ENCODE data around the gene BFSP2.

BFSP2 gene

DNA sequence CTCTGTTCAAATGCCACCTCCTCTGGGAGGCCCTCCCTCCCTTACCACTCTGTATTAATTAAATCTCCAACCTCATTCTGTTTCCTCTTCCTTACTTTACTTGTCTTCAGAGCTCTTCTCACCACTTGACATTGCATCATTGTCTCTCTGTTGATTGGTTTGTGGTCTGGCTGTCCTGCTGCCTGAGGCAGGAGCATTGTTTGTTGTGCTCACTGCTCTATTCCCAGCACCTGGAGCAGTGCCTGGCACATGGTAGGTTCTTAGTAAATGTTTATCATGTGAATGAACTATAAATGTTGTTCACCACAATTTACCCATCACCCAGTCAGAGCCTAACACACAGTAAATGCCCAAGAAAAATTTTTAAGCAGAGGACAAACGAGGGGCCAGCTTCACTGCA lies 6.7 kb upstream of the BFSP2 start:
- DNase-seq (ENCODE audit: extremely low read depth, low read depth), result no peak
- TF ChIP-seq, protein P1, sequence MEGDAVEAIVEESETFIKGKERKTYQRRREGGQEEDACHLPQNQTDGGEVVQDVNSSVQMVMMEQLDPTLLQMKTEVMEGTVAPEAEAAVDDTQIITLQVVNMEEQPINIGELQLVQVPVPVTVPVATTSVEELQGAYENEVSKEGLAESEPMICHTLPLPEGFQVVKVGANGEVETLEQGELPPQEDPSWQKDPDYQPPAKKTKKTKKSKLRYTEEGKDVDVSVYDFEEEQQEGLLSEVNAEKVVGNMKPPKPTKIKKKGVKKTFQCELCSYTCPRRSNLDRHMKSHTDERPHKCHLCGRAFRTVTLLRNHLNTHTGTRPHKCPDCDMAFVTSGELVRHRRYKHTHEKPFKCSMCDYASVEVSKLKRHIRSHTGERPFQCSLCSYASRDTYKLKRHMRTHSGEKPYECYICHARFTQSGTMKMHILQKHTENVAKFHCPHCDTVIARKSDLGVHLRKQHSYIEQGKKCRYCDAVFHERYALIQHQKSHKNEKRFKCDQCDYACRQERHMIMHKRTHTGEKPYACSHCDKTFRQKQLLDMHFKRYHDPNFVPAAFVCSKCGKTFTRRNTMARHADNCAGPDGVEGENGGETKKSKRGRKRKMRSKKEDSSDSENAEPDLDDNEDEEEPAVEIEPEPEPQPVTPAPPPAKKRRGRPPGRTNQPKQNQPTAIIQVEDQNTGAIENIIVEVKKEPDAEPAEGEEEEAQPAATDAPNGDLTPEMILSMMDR (IDR thresholded peaks at IDR 0.05; ENCODE audit: low read depth, low read length), result no peak

DNA sequence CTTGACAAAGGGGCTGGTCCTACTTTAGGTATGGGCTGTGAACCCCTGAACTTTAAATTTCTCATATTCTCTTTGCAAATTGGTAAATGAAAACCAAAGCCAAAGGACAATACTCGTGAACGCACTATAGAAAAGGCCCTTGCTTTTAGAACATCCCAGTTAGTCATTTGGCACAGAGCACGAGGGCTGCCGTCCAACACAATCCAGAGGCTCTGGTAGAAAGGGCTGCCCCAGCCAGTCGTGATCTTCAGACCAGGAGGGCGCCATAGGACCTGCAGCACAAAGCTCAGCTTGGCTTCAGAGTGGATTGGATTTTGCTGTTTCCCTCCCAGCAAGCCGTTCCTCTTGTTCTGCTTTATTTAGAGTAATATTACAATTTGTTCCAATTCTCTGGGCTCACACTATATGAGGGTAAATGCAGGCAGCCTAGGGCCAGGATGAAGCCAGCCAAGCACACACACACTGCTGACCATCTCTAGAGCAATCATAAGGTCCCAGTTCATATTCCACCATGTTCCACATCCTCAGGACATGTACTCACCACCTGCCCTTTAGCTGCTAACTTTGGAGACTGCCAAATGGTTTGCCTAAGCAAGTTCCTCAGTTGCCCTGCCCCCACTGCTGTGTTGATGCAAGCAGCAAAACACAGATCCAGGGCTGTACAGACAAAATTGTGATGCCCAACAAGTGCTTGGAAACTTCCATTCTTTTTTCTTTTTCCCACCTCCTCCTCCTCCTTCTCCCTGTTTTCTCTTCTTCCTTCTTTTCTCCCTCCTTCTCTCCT lies 6.0 kb upstream of the BFSP2 start:
- no peak for DNase-seq (ENCODE audit: extremely low read depth, low read depth)
- TF ChIP-seq, protein P1 (IDR thresholded peaks at IDR 0.05; ENCODE audit: low read depth, low read length), result no peak

GRCh38 chr3:133394561-133395311 lies 5.1 kb upstream of the BFSP2 start:
- DNase-seq (ENCODE audit: extremely low read depth, low read depth), result no peak

DNA sequence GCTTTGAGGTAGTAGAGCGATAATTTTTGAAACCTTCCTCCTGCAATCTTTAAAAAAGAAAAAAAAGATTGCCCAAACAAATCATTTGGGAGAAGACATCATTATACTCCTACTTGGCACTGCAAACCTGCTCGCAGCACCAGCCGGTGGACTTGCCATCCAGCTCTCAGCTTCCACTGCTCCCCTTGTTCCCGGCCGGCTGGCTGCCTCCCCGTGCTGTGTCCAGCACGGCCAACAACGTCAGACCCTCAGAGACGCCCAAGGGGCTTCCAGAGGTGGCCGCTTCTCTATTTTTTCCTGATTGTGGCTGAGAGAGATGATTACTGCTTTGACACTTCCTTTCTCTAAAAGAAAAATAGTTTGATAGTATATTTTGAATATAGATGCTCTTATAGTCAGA lies 3.0 kb upstream of the BFSP2 start:
- TF ChIP-seq, protein P1 (IDR thresholded peaks at IDR 0.05; ENCODE audit: low read depth, low read length), result no peak
- DNase-seq (ENCODE audit: extremely low read depth, low read depth), result no peak

More at GRCh38 chr3:133394561-133395311, 5.1 kb upstream of the BFSP2 start:
- TF ChIP-seq, protein P1 (IDR thresholded peaks at IDR 0.05; ENCODE audit: low read depth, low read length), result no peak

DNA sequence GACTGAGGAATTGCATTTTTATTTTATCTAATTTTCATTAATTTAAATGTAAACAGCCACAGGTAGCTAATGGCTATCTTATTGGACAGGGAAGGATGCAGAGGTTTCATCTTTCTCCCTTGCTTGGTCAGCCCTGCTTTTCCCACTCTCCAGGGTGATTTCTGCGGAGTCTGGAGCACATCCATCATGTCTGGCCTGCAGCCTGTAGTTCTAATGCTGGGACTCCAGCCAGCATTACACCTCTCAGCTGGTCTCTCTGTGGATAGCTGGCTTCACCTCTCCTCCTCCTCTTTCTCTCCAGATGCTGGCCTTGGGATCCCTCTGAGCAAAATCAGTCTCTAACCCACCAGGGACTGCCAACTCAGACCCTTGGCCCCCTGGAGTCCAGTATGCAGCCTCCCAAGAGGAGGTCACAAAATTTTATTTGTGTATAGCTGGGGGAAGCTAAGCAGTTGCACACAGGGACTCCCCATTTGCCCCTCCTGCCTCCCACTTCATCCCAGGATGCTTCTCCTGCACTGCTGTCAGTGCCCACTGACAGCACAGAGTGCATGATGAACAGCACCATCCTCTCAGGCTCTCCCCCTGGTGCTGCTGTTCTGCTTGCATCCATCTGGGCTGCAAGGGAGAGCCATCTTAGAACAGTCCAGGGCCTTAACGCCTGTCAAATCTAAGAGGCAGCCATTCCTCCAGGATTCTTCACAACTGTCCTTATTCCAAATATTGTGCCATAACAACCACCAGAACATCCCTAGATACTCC lies 1.7 kb downstream of the BFSP2 start:
- DNase-seq (ENCODE audit: extremely low read depth, low read depth), result no peak

DNA sequence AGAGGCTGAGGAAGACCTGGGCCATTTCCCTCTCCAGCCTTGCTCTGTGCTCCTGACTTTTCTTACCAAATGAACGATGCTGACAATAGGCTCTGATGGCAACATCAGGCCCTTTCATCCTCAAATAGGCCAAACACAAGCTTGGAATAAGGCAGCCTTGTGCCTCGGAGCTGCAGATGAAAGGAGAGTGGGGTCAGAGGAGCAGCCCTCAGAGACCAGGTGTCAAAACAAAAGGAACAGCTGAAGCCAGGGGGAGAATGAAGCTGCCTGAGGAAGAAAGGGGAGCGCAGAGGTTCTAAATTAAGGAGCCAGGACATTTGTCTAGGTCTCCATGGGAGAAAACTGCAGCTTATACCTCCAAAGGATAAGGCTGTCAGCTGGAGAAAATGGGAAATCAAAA lies 5.1 kb downstream of the BFSP2 start:
- no peak for DNase-seq (ENCODE audit: extremely low read depth, low read depth)
- TF ChIP-seq, protein P1 (IDR thresholded peaks at IDR 0.05; ENCODE audit: low read depth, low read length), result no peak

More for the DNA sequence above, 1.7 kb downstream of the BFSP2 start:
- TF ChIP-seq, protein P1 (IDR thresholded peaks at IDR 0.05; ENCODE audit: low read depth, low read length), result no peak

Data from AG09319 (cell line).